NCI-H2081 treated with DMSO at 0.1 percent for 48 hours (cell line): ENCODE data around the gene BEND3.
"Not testable (repeated sequence)": the region's sequence is repeated elsewhere in the genome, so short reads cannot be mapped to it uniquely, and the experiment has no call there.

Source experiments
- DNase-seq: peaks from one replicate; lab custom pipeline; 2025; lab: John Stamatoyannopoulos, UW

BEND3 gene

DNA sequence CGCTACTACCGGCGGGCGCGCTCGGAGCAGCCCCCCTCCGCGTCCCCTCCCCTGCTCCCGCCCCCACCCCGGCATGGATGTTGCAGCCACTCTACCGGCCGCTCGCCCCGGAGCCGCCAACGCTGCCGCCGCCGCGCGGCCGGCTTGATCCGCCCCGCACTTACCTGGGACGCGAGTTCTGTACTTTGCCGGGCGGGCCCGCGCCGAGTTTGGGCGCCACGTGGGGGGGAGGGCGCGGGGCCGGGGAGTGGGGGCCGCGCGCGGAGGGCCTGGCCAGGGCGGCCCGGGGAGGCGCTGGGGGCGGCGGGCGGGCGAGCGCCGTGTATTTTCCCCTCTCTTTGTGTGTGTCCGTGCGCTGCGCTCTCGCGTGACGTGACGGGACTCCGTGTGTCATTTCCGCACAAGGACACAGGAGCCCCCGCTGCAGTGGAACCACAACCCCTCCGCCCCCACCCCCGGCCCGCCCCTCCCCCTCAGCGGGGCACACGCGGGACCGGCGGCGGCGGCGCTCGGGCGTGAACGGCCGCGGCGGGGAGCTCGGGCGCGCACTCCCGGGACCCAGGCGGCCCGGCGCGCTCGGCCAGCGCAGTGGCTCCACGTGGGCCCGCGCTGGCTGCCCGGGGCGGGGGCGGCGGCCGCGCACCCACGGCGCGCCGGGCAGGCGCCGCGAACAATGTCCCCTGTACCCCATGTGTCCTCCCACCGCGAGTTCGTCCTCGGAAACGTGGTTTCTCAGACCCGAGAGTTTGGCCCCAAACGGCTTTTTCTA is at the start of gene BEND3:
Gene BEND3, minus strand, starts transcription at position 590 of the 769 bp plus-strand sequence. CDS start 16,230 bp downstream, outside the sequence.
- DNase-seq = no peak

DNA sequence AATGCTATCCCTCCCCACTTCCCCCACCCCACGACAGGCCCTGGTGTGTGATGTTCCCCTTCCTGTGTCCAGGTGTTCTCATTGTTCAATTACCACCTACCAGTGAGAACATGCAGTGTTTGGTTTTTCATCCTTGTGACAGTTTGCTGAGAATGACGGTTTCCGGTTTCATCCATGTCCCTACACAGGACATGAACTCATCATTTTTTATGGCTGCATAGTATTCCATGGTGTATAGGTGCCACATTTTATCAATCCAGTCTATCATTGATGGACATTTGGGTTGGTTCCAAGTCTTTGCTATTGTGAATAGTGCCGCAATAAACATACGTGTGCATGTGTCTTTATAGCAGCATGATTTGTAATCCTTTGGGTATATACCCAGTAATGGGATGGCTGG is 49.0 kb upstream of the BEND3 start:
- not testable (repeated sequence) for DNase-seq

DNA sequence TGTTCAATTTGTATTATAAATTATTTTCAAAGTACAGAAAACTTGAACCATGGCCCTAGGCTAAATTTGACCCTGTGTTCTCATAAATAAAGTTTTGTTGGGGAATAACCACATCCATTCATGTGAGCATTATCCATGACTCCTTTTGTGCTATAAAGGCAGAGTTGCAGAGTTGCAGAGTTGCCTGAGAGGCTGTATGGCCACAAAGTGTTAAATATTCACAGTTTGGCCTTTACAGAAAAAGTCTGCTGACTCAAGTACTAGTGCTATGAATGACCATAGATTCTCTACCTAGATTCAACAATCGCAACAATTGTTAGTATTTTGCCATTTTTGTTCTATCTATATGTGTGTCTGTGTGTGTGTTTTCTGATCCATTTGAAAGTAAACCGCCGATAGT is 46.2 kb upstream of the BEND3 start:
- DNase-seq = no peak

DNA sequence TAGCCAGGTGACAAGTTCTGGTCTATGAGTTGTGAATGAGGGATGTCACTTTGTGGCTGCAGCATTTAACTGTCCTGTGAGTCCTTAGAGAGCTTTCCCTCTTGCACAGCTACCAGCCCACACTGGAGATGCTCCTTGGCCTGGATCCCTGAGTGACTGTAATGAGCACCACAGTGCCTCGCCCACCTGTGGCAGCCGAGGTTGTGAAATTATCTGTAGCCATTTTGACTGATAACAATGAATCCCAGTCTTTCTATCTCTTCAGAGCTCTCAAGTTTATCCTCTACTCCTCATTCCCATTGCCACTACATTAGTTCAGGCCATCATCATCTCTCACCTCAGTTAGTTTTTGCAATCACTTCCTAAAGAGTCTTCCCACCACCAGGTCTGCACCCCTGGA is 41.3 kb upstream of the BEND3 start:
- no peak for DNase-seq

DNA sequence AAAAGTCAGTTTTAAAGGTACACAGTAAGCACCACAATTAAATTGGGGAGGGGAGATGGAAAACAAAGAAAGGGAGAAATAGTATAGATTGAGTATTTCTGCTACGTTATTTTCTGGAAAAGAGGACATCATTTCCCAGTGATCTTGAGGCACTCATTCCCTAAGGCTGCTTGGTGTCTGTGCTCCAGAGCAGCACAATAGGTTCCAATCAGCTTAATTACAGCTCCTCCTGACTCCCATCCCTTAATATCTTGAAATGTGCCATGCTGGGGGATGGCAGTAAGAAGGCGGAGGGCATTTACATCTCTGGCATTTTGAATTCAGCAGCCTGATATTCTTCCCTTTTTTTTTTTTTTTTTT is 39.5 kb upstream of the BEND3 start:
- no peak for DNase-seq

DNA sequence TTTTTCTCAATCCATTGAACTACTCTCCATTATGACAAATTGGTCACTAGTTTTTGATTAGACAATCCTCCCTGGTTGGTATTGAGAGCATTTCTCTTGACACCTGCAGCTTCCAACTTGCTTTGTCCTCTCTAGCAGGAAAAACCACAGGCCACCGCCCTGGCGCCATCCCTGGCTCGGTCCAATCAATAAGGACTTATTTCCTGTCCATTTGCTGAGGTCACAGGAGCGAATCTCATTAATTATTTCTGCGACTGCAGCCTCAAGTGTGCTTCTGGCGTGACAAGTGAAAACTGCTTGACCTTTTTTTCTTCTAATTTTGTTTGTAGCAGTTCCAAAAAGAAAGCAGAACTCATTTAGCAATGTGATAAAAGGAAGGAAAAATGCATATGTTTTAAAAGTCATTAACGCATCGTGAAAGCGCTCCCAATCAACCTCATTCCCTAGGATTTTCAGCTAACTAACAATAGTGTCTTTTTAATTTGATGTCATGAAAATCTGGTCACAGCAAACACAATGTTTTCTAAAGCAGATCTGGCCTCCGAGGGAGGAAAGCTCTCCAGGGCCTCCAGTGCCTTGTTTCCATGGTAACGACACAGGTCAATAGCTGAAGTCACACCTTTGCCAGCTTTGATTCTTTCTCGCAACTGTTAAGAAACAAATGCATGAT is 39.0 kb upstream of the BEND3 start:
- no peak for DNase-seq

DNA sequence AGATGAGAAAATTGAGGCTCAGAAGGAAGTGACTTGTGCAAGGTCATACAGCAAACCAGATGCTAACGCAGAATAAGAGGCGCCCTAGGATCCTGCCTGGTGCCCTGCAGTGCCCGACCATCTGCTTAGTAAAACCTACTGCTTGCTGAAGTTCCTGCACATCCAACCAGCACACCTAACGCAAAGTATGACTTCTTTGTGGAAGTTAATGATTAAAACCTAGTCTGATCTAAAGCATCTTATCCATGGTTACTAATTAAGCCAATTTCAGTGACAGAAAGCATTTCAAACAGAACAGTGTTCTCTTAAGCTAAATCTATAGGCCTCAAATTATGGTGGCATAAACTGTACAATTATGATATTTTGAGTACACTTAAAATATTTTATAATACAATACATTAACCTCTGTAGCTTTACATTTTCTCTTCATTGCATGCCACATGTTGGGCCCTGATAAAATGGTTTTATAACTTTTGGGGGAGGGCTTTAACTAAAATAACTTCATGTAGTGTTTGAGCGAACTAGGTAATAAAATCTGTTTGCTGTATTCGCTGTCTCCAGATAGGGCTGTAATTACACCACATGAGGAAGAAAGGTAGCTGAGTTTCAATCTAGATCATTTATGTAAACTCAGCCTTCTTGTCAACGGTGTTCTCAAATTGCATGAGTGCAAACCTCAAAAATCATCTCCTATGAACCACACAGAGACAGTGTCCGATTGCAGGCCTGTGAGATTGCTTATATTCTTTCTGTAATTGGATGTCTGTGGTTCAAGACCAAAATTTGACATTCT is 37.5 kb upstream of the BEND3 start:
- DNase-seq = no peak

DNA sequence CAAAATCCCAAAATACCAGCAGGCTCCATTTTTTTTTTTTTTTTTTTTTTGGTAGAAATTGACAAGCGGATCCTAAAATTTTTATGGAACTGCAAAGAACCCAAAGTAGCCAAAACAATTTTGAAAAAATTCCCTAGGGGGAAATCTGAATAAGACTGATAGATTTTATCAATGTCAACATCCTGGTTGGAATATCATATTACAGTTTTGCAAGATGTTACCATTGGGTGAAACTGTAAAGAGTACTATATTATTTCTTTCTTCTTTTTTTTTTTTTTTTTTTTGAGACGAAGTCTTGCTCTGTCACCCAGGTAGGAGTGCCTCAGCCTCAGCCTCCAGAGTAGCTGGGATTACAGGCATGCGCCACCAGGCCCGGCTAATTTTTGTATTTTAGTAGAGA is 29.4 kb upstream of the BEND3 start:
- DNase-seq = no peak

DNA sequence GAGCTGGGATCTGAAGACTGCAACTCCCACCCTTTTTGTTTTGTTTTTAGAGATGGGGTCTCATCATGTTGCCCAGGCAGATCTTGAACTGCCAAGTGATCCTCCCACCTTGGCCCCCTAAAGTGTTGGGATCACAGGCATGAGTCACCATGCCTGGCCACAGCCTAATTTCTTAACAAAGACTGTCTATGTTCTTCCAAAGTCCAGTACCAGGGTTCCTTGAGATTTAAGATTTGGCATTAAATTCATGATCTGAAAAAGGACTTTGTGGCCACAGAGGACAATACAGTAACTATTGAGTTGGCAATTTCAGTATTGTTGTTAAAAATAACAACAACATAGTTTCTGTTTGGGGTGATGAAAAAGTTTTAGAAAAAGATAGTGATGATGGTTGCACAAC is 28.7 kb upstream of the BEND3 start:
- DNase-seq = no peak

DNA sequence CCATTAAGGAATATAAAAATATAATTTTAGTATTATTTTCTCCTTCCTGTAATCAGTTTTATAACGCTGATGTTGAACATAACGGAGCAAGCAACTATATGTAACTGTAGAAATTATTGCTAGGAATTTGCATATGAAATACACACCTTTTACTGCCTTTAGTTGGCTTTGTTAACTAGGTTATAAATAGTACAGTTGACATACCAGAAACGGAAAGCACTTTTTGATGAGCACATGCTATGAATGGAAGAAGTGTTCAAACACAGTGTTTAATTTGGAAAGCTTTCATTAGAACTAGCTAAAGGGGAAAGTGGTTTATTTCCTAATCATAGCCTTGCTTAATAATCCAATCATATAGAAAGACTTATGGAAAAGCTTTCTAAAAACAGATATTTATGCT is 25.3 kb upstream of the BEND3 start:
- DNase-seq = no peak

DNA sequence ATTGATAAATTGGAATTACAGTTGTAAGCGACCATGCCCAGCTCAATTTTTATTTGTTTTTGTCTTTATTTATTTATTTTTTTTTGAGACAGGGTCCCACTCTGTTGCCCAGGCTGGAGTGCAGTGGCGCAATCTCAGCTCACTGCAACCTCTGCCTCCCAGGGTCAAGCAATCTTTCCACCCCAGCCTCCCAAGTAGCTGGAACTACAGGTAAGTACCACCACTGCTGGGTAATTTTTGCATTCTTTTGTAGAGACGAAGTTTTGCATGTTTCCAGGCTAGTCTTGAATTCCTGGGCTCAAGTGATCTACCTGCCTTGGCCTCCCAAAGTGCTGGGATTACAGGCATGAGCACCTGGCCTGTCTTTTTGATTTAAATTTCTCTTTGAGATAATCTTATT is 21.0 kb upstream of the BEND3 start:
- not testable (repeated sequence) for DNase-seq

DNA sequence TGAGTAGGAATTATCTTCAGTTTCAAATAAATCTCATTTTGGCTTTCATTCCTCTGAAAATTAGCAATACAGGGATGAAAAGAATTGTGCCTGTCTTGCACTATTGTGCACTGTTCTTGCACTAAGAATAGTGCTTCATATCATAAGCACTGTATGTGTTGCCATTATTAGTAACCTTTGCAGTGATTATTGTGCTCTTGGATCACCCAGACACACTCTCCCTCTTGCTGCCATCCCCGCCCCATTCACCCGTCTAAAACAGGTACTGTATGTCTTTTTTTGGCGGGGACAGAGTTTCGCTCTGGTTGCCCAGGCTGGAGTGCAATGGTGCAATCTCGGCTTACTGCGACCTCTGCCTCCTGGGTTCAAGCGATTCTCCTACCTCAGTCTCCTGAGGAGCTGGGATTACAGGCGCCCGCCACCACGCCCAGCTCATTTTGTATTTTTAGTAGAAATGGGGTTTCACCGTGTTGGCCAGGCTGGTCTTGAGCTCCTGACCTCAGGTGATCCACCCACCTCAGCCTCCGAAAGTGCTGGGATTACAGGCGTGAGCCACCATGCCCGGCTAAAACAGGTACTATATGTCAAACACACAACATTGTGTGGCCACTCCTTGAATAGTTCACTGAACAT is 19.8 kb upstream of the BEND3 start:
- not testable (repeated sequence) for DNase-seq

DNA sequence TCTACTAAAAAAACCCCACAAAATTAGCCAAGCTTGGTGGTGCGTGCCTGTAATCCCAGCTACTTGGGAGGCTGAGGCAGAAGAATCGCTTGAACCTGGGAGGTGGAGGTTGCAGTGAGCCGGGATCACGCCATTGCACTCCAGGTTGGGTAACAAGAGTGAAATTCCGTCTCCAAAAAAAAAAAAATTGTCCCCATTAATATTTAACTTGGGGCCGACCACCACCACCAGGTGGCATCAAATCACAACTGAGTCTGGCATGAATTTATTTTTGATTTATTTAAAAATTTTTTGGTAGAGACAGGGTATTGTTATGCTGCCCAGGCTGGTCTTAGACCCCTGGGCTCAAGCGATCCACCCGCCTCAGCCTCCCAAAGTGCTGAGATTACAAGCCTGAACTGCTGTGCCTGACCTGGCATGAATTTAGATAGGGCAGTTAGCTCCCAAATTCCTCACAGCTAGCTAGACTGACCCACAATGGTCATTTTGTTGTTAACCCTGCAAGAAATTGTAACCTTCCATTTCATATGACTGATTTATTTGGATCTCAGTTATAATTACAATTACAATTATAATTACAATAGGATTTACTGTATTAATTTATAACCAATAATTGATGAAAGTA is 17.1 kb upstream of the BEND3 start:
- DNase-seq = no peak

DNA sequence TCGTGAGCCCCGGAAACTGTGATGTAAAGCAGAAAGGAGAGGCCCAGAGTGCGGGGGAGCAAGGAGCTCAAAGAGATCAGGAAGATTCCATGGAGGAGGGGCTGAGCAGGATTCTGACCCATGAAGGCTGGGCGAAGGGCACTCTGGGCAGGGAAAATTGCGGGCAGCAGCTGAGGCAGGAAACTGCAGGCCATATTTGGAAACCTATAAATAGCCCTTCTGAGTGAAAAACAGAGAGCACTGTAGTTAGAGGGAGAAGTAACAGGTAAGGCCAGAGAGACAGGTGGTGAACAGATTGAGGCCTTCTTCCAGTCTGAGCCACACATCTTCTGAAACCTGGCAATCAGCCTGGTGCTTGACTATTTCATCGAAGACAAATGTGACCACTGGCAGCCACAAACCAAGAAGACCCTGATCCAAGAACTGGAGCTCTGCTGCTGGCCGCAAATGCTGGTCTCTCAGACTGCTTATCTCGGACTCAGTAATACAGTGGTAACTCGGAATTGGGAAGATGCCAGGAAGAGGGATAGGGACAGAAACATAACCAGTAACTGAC is 14.1 kb upstream of the BEND3 start:
- no peak for DNase-seq

DNA sequence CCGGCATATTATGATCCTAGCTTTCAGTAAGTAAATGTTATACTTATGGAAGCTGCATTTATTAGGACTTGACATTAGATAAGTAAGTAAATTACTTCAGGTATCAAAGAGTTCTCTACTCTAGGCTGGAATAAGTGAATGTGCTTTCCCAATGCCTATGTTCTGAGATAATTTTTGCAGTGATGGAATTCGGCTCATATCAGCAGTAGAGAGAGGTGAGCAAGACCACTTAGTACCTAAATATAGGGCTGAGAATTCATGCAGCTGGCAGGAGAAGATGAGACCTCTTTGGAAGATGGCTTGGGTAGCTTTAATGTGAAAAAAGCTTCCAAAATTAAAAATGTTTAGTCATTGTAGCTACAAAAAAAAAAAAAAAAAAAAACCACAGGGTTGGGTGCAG is 13.3 kb upstream of the BEND3 start:
- DNase-seq = no peak

DNA sequence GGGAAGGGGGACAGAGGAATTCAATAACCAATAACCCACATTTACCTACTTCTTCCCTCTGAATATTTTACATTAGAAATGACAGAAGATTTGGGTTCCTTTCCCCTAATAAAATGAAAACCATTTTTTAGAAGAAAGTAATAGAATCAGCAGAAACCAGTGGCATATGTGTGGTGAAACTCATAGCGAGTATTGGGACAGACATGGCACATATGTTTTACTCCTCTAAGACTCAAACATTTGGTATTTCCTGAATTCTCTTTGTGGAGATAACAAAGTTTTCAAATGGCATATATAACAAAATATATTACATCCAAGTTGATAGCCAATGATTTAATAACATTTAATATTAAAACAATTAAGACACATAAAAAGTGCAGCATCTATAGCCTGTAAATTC is 12.9 kb upstream of the BEND3 start:
- no peak for DNase-seq

DNA sequence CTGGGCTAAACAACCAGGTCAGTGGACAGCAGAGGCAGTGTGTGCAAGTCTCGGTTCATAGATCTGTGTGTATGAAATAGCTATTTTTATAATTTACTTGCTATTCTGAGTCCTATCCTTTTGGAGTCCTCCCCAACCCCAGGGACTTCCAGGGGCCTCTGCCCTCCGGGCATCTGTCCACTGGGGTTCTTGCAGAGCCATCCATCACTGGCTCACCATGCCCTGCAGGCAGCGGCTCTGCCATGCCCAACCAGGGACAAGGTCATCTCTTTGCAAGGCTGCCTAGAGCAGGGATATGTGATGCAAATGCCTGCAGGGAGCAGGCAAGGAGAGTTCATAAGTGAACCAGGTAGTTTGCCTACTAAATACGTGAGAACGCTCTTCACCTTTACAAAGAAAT is 10.5 kb upstream of the BEND3 start:
- DNase-seq = no peak

DNA sequence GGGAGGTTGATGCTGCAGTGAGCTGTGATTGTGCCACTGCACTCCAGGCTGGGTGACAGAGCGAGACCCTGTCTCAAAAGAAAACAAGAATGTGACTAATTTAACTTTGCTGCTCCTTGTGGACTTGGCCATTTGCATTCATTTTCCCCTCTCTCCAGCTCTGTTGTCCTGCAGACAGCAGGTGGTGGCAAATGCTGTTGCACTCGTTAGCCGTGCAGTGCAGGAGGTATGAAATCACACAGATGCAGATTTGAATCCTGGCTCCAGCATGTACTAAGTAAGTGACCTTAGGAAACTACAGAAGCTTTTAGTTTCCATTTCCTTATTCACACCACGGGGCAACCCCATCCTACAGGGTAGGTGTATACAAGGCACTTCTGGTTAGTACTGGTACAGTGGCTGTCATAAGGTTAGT is 9.6 kb upstream of the BEND3 start:
- no peak for DNase-seq

DNA sequence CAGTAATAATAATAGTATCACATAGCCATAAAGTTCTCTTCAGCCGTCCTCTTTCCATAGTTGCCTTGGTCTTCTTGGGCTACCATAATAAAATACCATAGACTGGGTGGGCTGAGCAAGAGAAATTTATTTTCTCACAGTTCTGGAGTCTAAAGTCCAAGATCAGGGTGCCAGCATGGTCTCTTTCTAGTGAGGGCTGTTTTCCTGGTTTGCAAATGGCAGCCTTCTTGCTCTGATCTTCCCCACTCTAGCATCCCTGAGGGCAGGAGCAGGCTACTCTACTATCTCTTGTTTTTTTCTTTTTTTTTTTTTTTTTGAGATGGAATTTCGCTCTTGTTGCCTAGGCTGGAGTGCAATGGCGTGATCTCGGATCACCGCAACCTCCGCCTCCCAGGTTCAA is 8.2 kb upstream of the BEND3 start:
- DNase-seq = no peak

DNA sequence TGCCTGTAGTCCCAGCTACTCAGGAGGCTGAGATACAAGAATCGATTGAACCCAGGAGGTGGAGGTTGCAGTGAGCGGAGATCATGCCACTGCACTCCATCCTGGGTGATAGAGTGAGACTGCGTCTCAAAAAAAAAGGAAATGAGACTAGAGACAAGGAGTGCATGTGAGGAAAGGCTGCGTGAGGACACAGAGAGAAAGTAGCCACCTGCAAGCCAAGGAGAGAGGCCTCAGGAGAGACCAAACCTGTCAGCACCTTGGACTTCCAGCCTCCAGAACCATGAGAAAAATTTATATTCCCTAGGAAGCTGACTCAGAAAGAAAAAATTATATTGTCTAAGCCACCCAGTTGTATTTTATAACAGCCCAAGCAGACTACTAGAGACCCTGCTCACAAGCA is 7.4 kb upstream of the BEND3 start:
- no peak for DNase-seq

DNA sequence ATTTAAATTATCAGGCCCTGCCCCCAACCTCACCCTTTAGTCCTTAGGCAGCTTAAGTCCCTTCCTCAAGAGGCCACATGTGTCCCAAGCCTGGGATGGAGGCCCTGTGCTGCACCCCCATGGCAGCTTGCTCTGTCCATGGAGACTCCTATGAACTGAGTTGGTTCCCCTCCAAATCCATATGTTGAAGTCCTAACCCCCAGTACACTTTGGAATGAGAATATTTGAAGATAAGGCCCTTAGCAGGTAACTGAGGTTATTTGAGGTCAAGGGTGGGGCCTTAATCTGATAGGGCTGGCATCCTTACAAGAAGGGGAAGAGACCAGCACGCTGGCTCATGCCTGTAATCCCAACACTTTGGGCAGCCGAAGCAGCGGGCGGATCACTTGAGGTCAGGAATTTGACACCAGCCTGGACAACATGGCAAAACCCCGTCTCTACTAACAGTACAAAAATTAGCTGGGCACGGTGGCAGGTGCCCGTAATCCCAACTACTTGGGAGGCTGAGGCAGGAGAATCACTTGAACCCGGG is 6.7 kb upstream of the BEND3 start:
- no peak for DNase-seq

DNA sequence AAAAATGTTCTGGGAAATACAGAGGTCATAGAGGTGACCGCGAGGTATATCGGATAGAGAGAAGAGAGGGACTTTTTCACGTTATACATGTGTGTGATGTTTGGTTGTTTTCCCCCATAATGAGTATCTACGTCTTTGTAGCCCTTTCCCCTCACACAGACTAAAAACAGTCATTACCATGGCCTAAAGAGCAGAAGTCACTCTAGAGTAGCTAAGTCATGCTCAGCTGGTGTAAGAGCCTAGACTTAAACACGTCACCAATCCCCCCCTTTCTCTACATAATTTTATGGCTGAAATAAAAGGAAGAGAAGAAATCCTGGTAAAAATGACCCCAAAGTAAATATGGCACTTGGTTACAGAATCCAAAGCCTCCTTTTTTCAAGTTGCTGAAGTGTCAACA is 6.0 kb upstream of the BEND3 start:
- DNase-seq = no peak
